ENCODE results near the gene GPR32. TPM values are rescaled to one million over a fixed set of nuclear protein-coding genes. Genes with fewer than 3 reads are reported as not detected.

Gene GPR32
- polyA plus RNA-seq, 3 donors = not detected

GRCh38 chr19:50779504-50780457 is 9.5 kb downstream of the GPR32 start:
- TF ChIP-seq CTCF (IDR thresholded peaks at IDR 0.05) = no peak
- Mint-ChIP-seq H3K27ac (no peak overlapping the region), H3K4me3 (peak overlapping the region in 1 of 2 donors; percentile 79), H3K9me3 (peaks cover 2 to 17% (median 8%) of the 10 kb centered on the region in 7 donors), H3K4me1 (peaks cover 9% of the 10 kb centered on the region), H3K36me3 (no peaks in the 10 kb centered on the region), H3K27me3 (ENCODE audit: low read depth in 3 of 3) (peaks cover 62 to 77% (median 72%) of the 10 kb centered on the region in 3 donors)
- no peak overlapping the region for H3K4me2 ChIP-seq (replicated peaks; ENCODE audit: extremely low read depth, low read length, poor library complexity, severe bottlenecking)
- intact Hi-C loops (cut with micrococcal nuclease) = loop anchor here (5.0 to 10.0 kb wide), 5 partner anchors 57 to 422 kb away; partner anchors contain the start of gene CLEC11A (in 1 of the 2)
- H3K79me2 ChIP-seq (ENCODE audit: insufficient read depth, low read length) = no peaks in the 10 kb centered on the region
- no peak overlapping the region for H3K27ac ChIP-seq (ENCODE audit: low read depth in 1 of 2, low read length in 2 of 2)
- H2AFZ ChIP-seq (ENCODE audit: insufficient read depth, low read depth, low read length, poor library complexity, severe bottlenecking) = no peak overlapping the region
- no peaks in the 10 kb centered on the region for H3K36me3 ChIP-seq (replicated peaks in 1 of 2; ENCODE audit: control insufficient read depth in 1 of 2, insufficient read depth in 2 of 2, low read length in 2 of 2)
- peaks cover 6 to 9% of the 10 kb centered on the region in 2 donors for H3K9me3 ChIP-seq (replicated peaks in 1 of 2; ENCODE audit: control insufficient read depth in 1 of 2, insufficient read depth in 1 of 2, low read length in 2 of 2)
- no peak overlapping the region for H3K9ac ChIP-seq (ENCODE audit: insufficient read depth, low read length, poor library complexity, severe bottlenecking)
- no peak for DNase-seq
- no peaks in the 10 kb centered on the region for H4K20me1 ChIP-seq (ENCODE audit: insufficient read depth, low read length)
- WGBS (ENCODE audit: insufficient coverage) = 60% methylated on average over 18 of the region's 25 CpGs
- no peaks in the 10 kb centered on the region for H3K4me1 ChIP-seq (ENCODE audit: control insufficient read depth in 1 of 2, insufficient read depth in 2 of 2, low read length in 2 of 2)
- no peak overlapping the region for H3K4me3 ChIP-seq (replicated peaks in 1 of 3; ENCODE audit: low read depth in 2 of 3, low read length in 3 of 3)
- H3K27me3 ChIP-seq (ENCODE audit: control insufficient read depth in 2 of 2, insufficient read depth in 2 of 2, low read length in 2 of 2) = peaks cover 15 to 45% of the 10 kb centered on the region in 2 donors

GRCh38 chr19:50780753-50781435 is 10.6 kb downstream of the GPR32 start:
- no peaks in the 10 kb centered on the region for H3K36me3 Mint-ChIP-seq
- peaks cover 2 to 17% (median 8%) of the 10 kb centered on the region in 7 donors for H3K9me3 Mint-ChIP-seq
- TF ChIP-seq CTCF (IDR thresholded peaks at IDR 0.05) = no peak
- H3K27me3 Mint-ChIP-seq (ENCODE audit: low read depth in 3 of 3) = peaks cover 62 to 73% (median 71%) of the 10 kb centered on the region in 3 donors
- Histone ChIP-seq H3K9me3 (replicated peaks in 1 of 2; ENCODE audit: control insufficient read depth in 1 of 2, insufficient read depth in 1 of 2, low read length in 2 of 2) (peaks cover 6 to 9% of the 10 kb centered on the region in 2 donors), H3K4me1 (ENCODE audit: control insufficient read depth in 1 of 2, insufficient read depth in 2 of 2, low read length in 2 of 2) (no peaks in the 10 kb centered on the region), H2AFZ (ENCODE audit: insufficient read depth, low read depth, low read length, poor library complexity, severe bottlenecking) (no peak overlapping the region), H3K27ac (ENCODE audit: low read depth in 1 of 2, low read length in 2 of 2) (no peak overlapping the region), H3K27me3 (ENCODE audit: control insufficient read depth in 2 of 2, insufficient read depth in 2 of 2, low read length in 2 of 2) (peaks cover 15 to 45% of the 10 kb centered on the region in 2 donors), H3K36me3 (replicated peaks in 1 of 2; ENCODE audit: control insufficient read depth in 1 of 2, insufficient read depth in 2 of 2, low read length in 2 of 2) (no peaks in the 10 kb centered on the region), H3K9ac (ENCODE audit: insufficient read depth, low read length, poor library complexity, severe bottlenecking) (no peak overlapping the region), H4K20me1 (ENCODE audit: insufficient read depth, low read length) (no peaks in the 10 kb centered on the region), H3K4me3 (replicated peaks in 1 of 3; ENCODE audit: low read depth in 2 of 3, low read length in 3 of 3) (no peak overlapping the region), H3K79me2 (ENCODE audit: insufficient read depth, low read length) (no peaks in the 10 kb centered on the region), H3K4me2 (replicated peaks; ENCODE audit: extremely low read depth, low read length, poor library complexity, severe bottlenecking) (no peak overlapping the region)
- 74% methylated on average over 8 of the region's 16 CpGs for WGBS (ENCODE audit: insufficient coverage)
- peak overlapping the region in 1 of 2 donors; percentile 51 for H3K4me3 Mint-ChIP-seq
- no peak for DNase-seq
- intact Hi-C loops (cut with micrococcal nuclease) = loop anchor here (5.0 to 10.0 kb wide), 5 partner anchors 59 to 424 kb away; partner anchors contain the start of gene CLEC11A (in 1 of the 2)
- H3K27ac Mint-ChIP-seq = no peak overlapping the region
- peaks cover 9% of the 10 kb centered on the region for H3K4me1 Mint-ChIP-seq

All from CD14-positive monocyte (primary cell).